GM23338 (cell line): Measurements from ENCODE around the gene KRTAP20-2. TPM values are rescaled to one million over a fixed set of nuclear protein-coding genes. Genes with fewer than 3 reads are reported as not detected.

ENCODE experiments used
- ATAC-seq: fragments of 200-7000 bp; cut with Tn5 transposase; 3 replicates; pipeline ENCODE4 v1.9.1; 2020
- DNase-seq: peaks from one replicate; pipeline ENCODE4 v3.0.0-alpha.2; 2015; ENCODE audit warnings: low spot score
- H2AFZ ChIP-seq: fragments of 200-600 bp; sonication (generic); 2 replicates; pipeline ENCODE4 v1.8.0; 2016; ENCODE audit warnings: antibody characterized with exemption, mild to moderate bottlenecking, moderate library complexity
- H3F3A ChIP-seq: fragments of 200-600 bp; sonication (generic); replicated peaks from 2 replicates; pipeline ENCODE4 v1.8.0; 2017; ENCODE audit warnings: antibody characterized with exemption, mixed run types, low read depth
- H3K27ac ChIP-seq: fragments of 200-600 bp; sonication (generic); 2 replicates; pipeline ENCODE4 v1.6.1; 2016; ENCODE audit warnings: low read depth
- H3K27me3 ChIP-seq: fragments of 200-600 bp; sonication (generic); 2 replicates; pipeline ENCODE4 v1.8.0; 2016; ENCODE audit warnings: mild to moderate bottlenecking, mixed run types, moderate library complexity; ENCODE audit not compliant: insufficient read depth
- H3K36me3 ChIP-seq: fragments of 200-600 bp; sonication (generic); 2 replicates; pipeline ENCODE4 v1.8.0; 2016; ENCODE audit warnings: mild to moderate bottlenecking; ENCODE audit not compliant: insufficient read depth
- H3K4me1 ChIP-seq: fragments of 200-600 bp; sonication (generic); 2 replicates; pipeline ENCODE4 v1.8.0; 2016; ENCODE audit warnings: mild to moderate bottlenecking, moderate library complexity; ENCODE audit not compliant: insufficient read depth
- H3K4me2 ChIP-seq: fragments of 200-600 bp; sonication (generic); 2 replicates; pipeline ENCODE4 v1.7.1; 2017; ENCODE audit warnings: mixed run types
- H3K4me3 ChIP-seq: fragments of 200-600 bp; sonication (generic); 2 replicates; pipeline ENCODE4 v1.6.1; 2016; ENCODE audit warnings: mixed run types
- H3K79me2 ChIP-seq: fragments of 200-600 bp; sonication (generic); replicated peaks from 2 replicates; pipeline ENCODE4 v1.8.0; 2017; ENCODE audit warnings: mild to moderate bottlenecking; ENCODE audit not compliant: insufficient read depth
- H3K9me2 ChIP-seq: fragments of 200-600 bp; sonication (generic); 2 replicates; pipeline ENCODE4 v1.8.0; 2017; ENCODE audit not compliant: insufficient read depth
- H4K20me1 ChIP-seq: fragments of 200-600 bp; sonication (generic); replicated peaks from 2 replicates; pipeline ENCODE4 v1.8.0; 2017; ENCODE audit warnings: mild to moderate bottlenecking; ENCODE audit not compliant: insufficient read depth
- H3K27ac Mint-ChIP-seq: 2 replicates; pipeline ENCODE4 v1.8.0; 2020; ENCODE audit warnings: inconsistent platforms, mild to moderate bottlenecking, moderate library complexity, mixed read lengths
- H3K27me3 Mint-ChIP-seq: 3 replicates; pipeline ENCODE4 v1.8.0; 2022; ENCODE audit warnings: low read depth, mild to moderate bottlenecking, moderate library complexity, mixed read lengths, inconsistent platforms; ENCODE audit not compliant: insufficient read depth, poor library complexity
- H3K36me3 Mint-ChIP-seq: 3 replicates; pipeline ENCODE4 v1.8.0; 2021; ENCODE audit warnings: low read depth, mild to moderate bottlenecking, inconsistent platforms, moderate library complexity, mixed read lengths
- H3K4me1 Mint-ChIP-seq: 3 replicates; pipeline ENCODE4 v1.8.0; 2020; ENCODE audit warnings: mild to moderate bottlenecking, inconsistent platforms, mixed read lengths
- H3K4me3 Mint-ChIP-seq: 3 replicates; pipeline ENCODE4 v1.8.0; 2021; ENCODE audit warnings: moderate library complexity, mild to moderate bottlenecking, inconsistent platforms, mixed read lengths
- H3K9me3 Mint-ChIP-seq: 3 replicates; pipeline ENCODE4 v1.8.0; 2020; ENCODE audit warnings: moderate library complexity, mild to moderate bottlenecking, inconsistent platforms, mixed read lengths
- CREB1 ChIP-seq: fragments of 250-450 bp; sonication (Bioruptor Pico); IDR thresholded peaks from 2 replicates; pipeline ENCODE4 v1.5.0; 2020; ENCODE audit warnings: low read depth, mild to moderate bottlenecking, moderate library complexity
- CTCF ChIP-seq, 2 experiments: fragments of 200-600 bp in 1 of 2; sonication (generic) in 1 of 2; conservative IDR thresholded peaks; 2 replicates each; pipeline versions ENCODE4 v1.5.1 to v1.6.1; 2016 to 2017; ENCODE audit warnings: antibody characterized with exemption in 2 of 2, low read depth in 2 of 2, mild to moderate bottlenecking in 2 of 2, moderate library complexity in 1 of 2
- ETS1 ChIP-seq: IDR thresholded peaks from 2 replicates; pipeline ENCODE4 v1.6.1; 2016; ENCODE audit warnings: antibody characterized with exemption
- EZH2phosphoT487 ChIP-seq: fragments of 200-600 bp; sonication (generic); IDR thresholded peaks from one replicate; pipeline ENCODE4 v1.8.1; 2018; ENCODE audit warnings: antibody characterized with exemption; ENCODE audit not compliant: unreplicated experiment
- JUNB ChIP-seq: IDR thresholded peaks from one replicate; pipeline ENCODE4 v1.6.1; 2016; ENCODE audit warnings: antibody characterized with exemption; ENCODE audit not compliant: unreplicated experiment
- NANOG ChIP-seq: IDR thresholded peaks from 2 replicates; pipeline ENCODE4 v1.6.1; 2016; ENCODE audit warnings: antibody characterized with exemption, borderline replicate concordance
- POLR2AphosphoS5 ChIP-seq: IDR thresholded peaks from 2 replicates; pipeline ENCODE4 v1.6.1; 2016; ENCODE audit warnings: antibody characterized with exemption, low read depth
- REST ChIP-seq: IDR thresholded peaks from one replicate; pipeline ENCODE4 v1.6.1; 2018; ENCODE audit warnings: antibody characterized with exemption; ENCODE audit not compliant: unreplicated experiment
- STAT1 ChIP-seq: IDR thresholded peaks from one replicate; pipeline ENCODE4 v1.6.1; 2016; ENCODE audit warnings: antibody characterized with exemption; ENCODE audit not compliant: unreplicated experiment
- ZNF114 ChIP-seq: fragments of 250-450 bp; sonication (Bioruptor Pico); IDR thresholded peaks from 2 replicates; pipeline ENCODE4 v1.5.0; 2020; ENCODE audit warnings: mild to moderate bottlenecking, moderate library complexity
- ZNF331 ChIP-seq: fragments of 250-450 bp; sonication (Bioruptor Pico); IDR thresholded peaks from 2 replicates; pipeline ENCODE4 v1.5.0; 2020; ENCODE audit warnings: low read depth, mild to moderate bottlenecking, moderate library complexity
- polyA plus RNA-seq: library from polyadenylated mRNA; unstranded; fragments of >200 nt; fragmentation: Nextera tagmentation; extraction: Ambion mirVana; gene quantifications from 2 replicates; pipeline ENCODE4 v1.2.1, GENCODE V29; 2016
- total RNA-seq: library from RNA; depleted of rRNA; stranded (reverse); fragments of >200 nt; shearing (Covaris generic); gene quantifications from 2 replicates; pipeline ENCODE4 v1.2.3, GENCODE V29; 2014

KRTAP20-2 gene
- total and polyA plus RNA-seq, 2 experiments from 2014 or later = not detected

GRCh38 chr21:30598802-30599201 is 36.2 kb upstream of the KRTAP20-2 start, which contains the start of gene KRTAP6-2:
TSS of gene KRTAP6-2 (minus strand) at chr21:30598902. CDS start at chr21:30598874, 28 bp downstream.
- Mint-ChIP-seq H3K4me1 (no peaks in the 10 kb centered on the region), H3K36me3 (no peaks in the 10 kb centered on the region), H3K27me3 (no peaks in the 10 kb centered on the region), H3K9me3 (no peaks in the 10 kb centered on the region), H3K4me3 (no peak within 1 kb of the TSS), H3K27ac (no peak within 1 kb of the TSS)
- DNase-seq (no peak), ATAC-seq (no peak)
- Histone ChIP-seq H3K4me3 (no peak within 1 kb of the TSS), H3K9me2 (no peaks in the 10 kb centered on the region), H3K4me2 (no peak within 1 kb of the TSS), H3K79me2 (no peaks in the 10 kb centered on the region), H2AFZ (no peak within 1 kb of the TSS), H4K20me1 (no peaks in the 10 kb centered on the region), H3K27ac (no peak within 1 kb of the TSS), H3K36me3 (no peaks in the 10 kb centered on the region), H3F3A (no peaks in the 10 kb centered on the region), H3K4me1 (no peaks in the 10 kb centered on the region), H3K27me3 (no peaks in the 10 kb centered on the region)
- TF ChIP-seq ETS1 = no peak
- TF ChIP-seq NANOG = no peak
- no peak for TF ChIP-seq ZNF331
- no peak for TF ChIP-seq STAT1
- TF ChIP-seq JUNB = no peak
- TF ChIP-seq CREB1 (CRISPR knock-in tag) = no peak
- TF ChIP-seq POLR2AphosphoS5 = no peak
- no peak for TF ChIP-seq EZH2phosphoT487

GRCh38 chr21:30600787-30601186 is 34.2 kb upstream of the KRTAP20-2 start, which contains the start of gene KRTAP22-1:
TSS of gene KRTAP22-1 (plus strand) at chr21:30601087.
- no peaks in the 10 kb centered on the region for H3K4me1 Mint-ChIP-seq
- H3K27me3 Mint-ChIP-seq = no peaks in the 10 kb centered on the region
- no peaks in the 10 kb centered on the region for H3F3A ChIP-seq
- no peaks in the 10 kb centered on the region for H3K79me2 ChIP-seq
- TF ChIP-seq ETS1 = no peak
- no peak for TF ChIP-seq ZNF114
- H2AFZ ChIP-seq = no peak within 1 kb of the TSS; the same call in 1 of the 2 replicates
- H3K27me3 ChIP-seq = no peaks in the 10 kb centered on the region
- no peak for ATAC-seq
- H3K4me2 ChIP-seq = no peak within 1 kb of the TSS
- H3K27ac ChIP-seq = no peak within 1 kb of the TSS
- no peaks in the 10 kb centered on the region for H3K9me2 ChIP-seq
- no peaks in the 10 kb centered on the region for H4K20me1 ChIP-seq
- H3K4me3 Mint-ChIP-seq = no peak within 1 kb of the TSS
- no peak within 1 kb of the TSS for H3K27ac Mint-ChIP-seq
- H3K9me3 Mint-ChIP-seq = no peaks in the 10 kb centered on the region; the same call in 2 of the 3 replicates
- no peaks in the 10 kb centered on the region for H3K36me3 Mint-ChIP-seq
- no peak within 1 kb of the TSS for H3K4me3 ChIP-seq
- H3K36me3 ChIP-seq = no peaks in the 10 kb centered on the region
- no peak for DNase-seq
- no peaks in the 10 kb centered on the region for H3K4me1 ChIP-seq

- Histone ChIP-seq H2AFZ (no peak overlapping the region), H3K4me1 (no peaks in the 10 kb centered on the region), H3K4me3 (no peak overlapping the region), H3K79me2 (no peaks in the 10 kb centered on the region), H3K9me2 (no peaks in the 10 kb centered on the region), H3K4me2 (no peak overlapping the region), H3K27me3 (no peaks in the 10 kb centered on the region), H4K20me1 (no peaks in the 10 kb centered on the region), H3F3A (no peaks in the 10 kb centered on the region), H3K36me3 (no peaks in the 10 kb centered on the region), H3K27ac (no peak overlapping the region)
- no peaks in the 10 kb centered on the region for H3K4me1 Mint-ChIP-seq
- no peaks in the 10 kb centered on the region for H3K27me3 Mint-ChIP-seq
- peak; percentile 96 for ATAC-seq
- TF ChIP-seq ETS1 (no peak), EZH2phosphoT487 (no peak), REST (no peak), CTCF (conservative IDR thresholded peaks at IDR 0.05; ENCODE audit: low read depth in 2 of 2) (peak; percentile 25 to 36; a peak in 3 of 4 replicates), STAT1 (no peak)
- H3K4me3 Mint-ChIP-seq = no peak overlapping the region
- H3K36me3 Mint-ChIP-seq = no peaks in the 10 kb centered on the region
- peak; percentile 56 for DNase-seq
- no peak overlapping the region for H3K27ac Mint-ChIP-seq
- peaks cover 2% of the 10 kb centered on the region for H3K9me3 Mint-ChIP-seq
Measured at GRCh38 chr21:30605968-30606367, 29.0 kb upstream of the KRTAP20-2 start.
